HepG2 (cell line): Measurements from ENCODE around the gene NRG2.

Experiments
- ADNP ChIP-seq: sonication (generic); formaldehyde crosslinking; IDR thresholded peaks from 2 replicates; pipeline ENCODE4 v1.4.0; 2020; ENCODE audit warnings: missing genetic modification reagents
- ARHGAP35 ChIP-seq: sonication (generic); formaldehyde crosslinking; IDR thresholded peaks from 2 replicates; pipeline ENCODE4 v1.9.0; 2022; ENCODE audit warnings: mild to moderate bottlenecking, inconsistent platforms, moderate library complexity, missing genetic modification reagents, borderline replicate concordance
- CBX2 ChIP-seq, 2 experiments: fragments of 200-600 bp in 1 of 2; sonication (generic); formaldehyde crosslinking in 1 of 2; IDR thresholded peaks; 2 replicates each; pipeline versions ENCODE4 v1.7.0 to v1.8.1; 2018 to 2022; ENCODE audit warnings: low read depth in 2 of 2, low read length in 1 of 2, mild to moderate bottlenecking in 1 of 2, missing genetic modification reagents in 1 of 2
- EP300 ChIP-seq, 3 experiments: sonication (generic) in 1 of 3; formaldehyde crosslinking in 1 of 3; IDR thresholded peaks; 2 replicates each; pipeline versions ENCODE4 v1.5.1 to v1.6.1; 2011 to 2020; ENCODE audit warnings: low read depth in 2 of 3, low read length in 2 of 3, borderline replicate concordance in 1 of 3, improper control_type of control experiment in 1 of 3, mild to moderate bottlenecking in 1 of 3, missing genetic modification reagents in 1 of 3, moderate library complexity in 1 of 3
- EZH2 ChIP-seq: conservative IDR thresholded peaks from 2 replicates; pipeline ENCODE4 v1.6.1; 2012; ENCODE audit warnings: mild to moderate bottlenecking, low read depth, low read length, moderate library complexity
- KAT7 ChIP-seq: IDR thresholded peaks from 2 replicates; pipeline ENCODE4 v1.6.1; 2018; ENCODE audit warnings: borderline replicate concordance, missing compliant biosample characterization
- NRL ChIP-seq: sonication (generic); formaldehyde crosslinking; IDR thresholded peaks from 2 replicates; pipeline ENCODE4 v1.5.0; 2020; ENCODE audit warnings: missing genetic modification reagents, mild to moderate bottlenecking, moderate library complexity, borderline replicate concordance
- RAD21 ChIP-seq: fragments of 450-650 bp; formaldehyde crosslinking; IDR thresholded peaks from 2 replicates; pipeline ENCODE4 v1.5.0; 2020; ENCODE audit warnings: mild to moderate bottlenecking
- TCF12 ChIP-seq, 2 experiments: fragments of 450-650 bp in 1 of 2; sonication (generic) in 1 of 2; formaldehyde crosslinking in 1 of 2; IDR thresholded peaks; 2 replicates each; pipeline versions ENCODE4 v1.6.1 to v1.8.0; 2017 to 2022; ENCODE audit warnings: antibody characterized with exemption in 1 of 2, mild to moderate bottlenecking in 1 of 2, missing genetic modification reagents in 1 of 2, moderate library complexity in 1 of 2
- TCF7L2 ChIP-seq: IDR thresholded peaks from 2 replicates; pipeline ENCODE4 v1.6.1; 2011; ENCODE audit warnings: mild to moderate bottlenecking, low read depth, low read length, moderate library complexity
- YEATS2 ChIP-seq: sonication (generic); formaldehyde crosslinking; IDR thresholded peaks from 2 replicates; pipeline ENCODE4 v1.4.0; 2020; ENCODE audit warnings: missing genetic modification reagents, borderline replicate concordance
- ZNF10 ChIP-seq: sonication (generic); formaldehyde crosslinking; IDR thresholded peaks from 2 replicates; pipeline ENCODE4 v1.4.0; 2020; ENCODE audit warnings: mild to moderate bottlenecking, low read depth, missing genetic modification reagents, borderline replicate concordance
- TF ChIP-seq, protein P1 (sequence below): sonication (generic); formaldehyde crosslinking; IDR thresholded peaks from 2 replicates; pipeline ENCODE4 v1.4.0; 2020; ENCODE audit warnings: missing genetic modification reagents, low read depth, mild to moderate bottlenecking, borderline replicate concordance
- TF ChIP-seq, protein P2 (sequence below): sonication (generic); formaldehyde crosslinking; IDR thresholded peaks from 2 replicates; pipeline ENCODE4 v1.5.0; 2020; ENCODE audit warnings: mild to moderate bottlenecking, missing genetic modification reagents, moderate library complexity

DNA sequence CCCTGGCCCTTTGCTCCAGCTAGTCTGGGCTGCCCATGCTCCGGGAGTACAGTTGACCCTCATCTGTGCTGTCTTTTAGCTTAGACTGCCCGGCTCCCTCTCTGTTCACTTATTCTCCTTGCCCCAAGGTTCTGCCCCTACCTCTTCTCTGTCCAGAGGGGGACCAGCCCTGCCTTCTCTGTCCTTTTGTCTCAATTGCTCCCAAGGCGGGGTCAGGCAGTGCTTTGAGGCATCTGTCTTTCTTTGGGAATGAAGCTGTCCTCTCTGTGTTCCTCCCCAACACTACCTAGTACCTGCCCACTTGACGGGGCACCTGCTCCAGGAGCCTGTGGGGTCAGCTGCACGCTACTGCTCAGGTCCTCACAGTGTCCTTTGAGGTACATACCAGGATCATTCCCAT lies 188.1 kb downstream of the NRG2 start:
- TF ChIP-seq NRL (CRISPR knock-in tag): no peak
- no peak for TF ChIP-seq CBX2 (IDR thresholded peaks at IDR 0.05; ENCODE audit: low read depth, low read length)
- no peak for TF ChIP-seq CBX2 (CRISPR knock-in tag; IDR thresholded peaks at IDR 0.05; ENCODE audit: low read depth)
- no peak for TF ChIP-seq EP300 (IDR thresholded peaks at IDR 0.05; ENCODE audit: low read depth in 2 of 2, low read length in 2 of 2)
- no peak for TF ChIP-seq EP300 (CRISPR knock-in tag; IDR thresholded peaks at IDR 0.05; ENCODE audit: borderline replicate concordance)
- TF ChIP-seq TCF7L2: no peak
- no peak for TF ChIP-seq EZH2
- TF ChIP-seq YEATS2 (CRISPR knock-in tag): no peak
- TF ChIP-seq, protein P1, sequence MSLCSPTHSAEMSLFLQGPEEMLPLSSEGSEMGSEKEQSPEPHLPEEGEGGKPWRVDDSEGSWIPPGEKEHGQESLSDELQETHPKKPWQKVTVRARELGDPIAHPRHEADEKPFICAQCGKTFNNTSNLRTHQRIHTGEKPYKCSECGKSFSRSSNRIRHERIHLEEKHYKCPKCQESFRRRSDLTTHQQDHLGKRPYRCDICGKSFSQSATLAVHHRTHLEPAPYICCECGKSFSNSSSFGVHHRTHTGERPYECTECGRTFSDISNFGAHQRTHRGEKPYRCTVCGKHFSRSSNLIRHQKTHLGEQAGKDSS: no peak
- TF ChIP-seq, protein P2, sequence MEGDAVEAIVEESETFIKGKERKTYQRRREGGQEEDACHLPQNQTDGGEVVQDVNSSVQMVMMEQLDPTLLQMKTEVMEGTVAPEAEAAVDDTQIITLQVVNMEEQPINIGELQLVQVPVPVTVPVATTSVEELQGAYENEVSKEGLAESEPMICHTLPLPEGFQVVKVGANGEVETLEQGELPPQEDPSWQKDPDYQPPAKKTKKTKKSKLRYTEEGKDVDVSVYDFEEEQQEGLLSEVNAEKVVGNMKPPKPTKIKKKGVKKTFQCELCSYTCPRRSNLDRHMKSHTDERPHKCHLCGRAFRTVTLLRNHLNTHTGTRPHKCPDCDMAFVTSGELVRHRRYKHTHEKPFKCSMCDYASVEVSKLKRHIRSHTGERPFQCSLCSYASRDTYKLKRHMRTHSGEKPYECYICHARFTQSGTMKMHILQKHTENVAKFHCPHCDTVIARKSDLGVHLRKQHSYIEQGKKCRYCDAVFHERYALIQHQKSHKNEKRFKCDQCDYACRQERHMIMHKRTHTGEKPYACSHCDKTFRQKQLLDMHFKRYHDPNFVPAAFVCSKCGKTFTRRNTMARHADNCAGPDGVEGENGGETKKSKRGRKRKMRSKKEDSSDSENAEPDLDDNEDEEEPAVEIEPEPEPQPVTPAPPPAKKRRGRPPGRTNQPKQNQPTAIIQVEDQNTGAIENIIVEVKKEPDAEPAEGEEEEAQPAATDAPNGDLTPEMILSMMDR (CRISPR knock-in tag): no peak
- no peak for TF ChIP-seq ZNF10
- TF ChIP-seq KAT7: no peak
- no peak for TF ChIP-seq RAD21 (CRISPR knock-in tag)
- TF ChIP-seq ADNP (CRISPR knock-in tag): no peak
- no peak for TF ChIP-seq TCF12 (IDR thresholded peaks at IDR 0.05)
- no peak for TF ChIP-seq TCF12 (CRISPR knock-in tag; IDR thresholded peaks at IDR 0.05)
- no peak for TF ChIP-seq ARHGAP35 (CRISPR knock-in tag)
